ENCODE results near the gene SRXN1. TPM values are rescaled to one million over a fixed set of nuclear protein-coding genes. Genes with fewer than 3 reads are reported as not detected.

Gene SRXN1
- total and polyA plus RNA-seq, 4 experiments from 2014 or later, result 6.9 to 17.2 (median 8.9) TPM

GRCh38 chr20:621125-621756, 31.8 kb downstream of the SRXN1 start:
- no peaks in the 10 kb centered on the region for H3K36me3 ChIP-seq (ENCODE audit: insufficient read depth, low read length)
- H3K4me1 ChIP-seq (ENCODE audit: insufficient read depth, low read length), result no peaks in the 10 kb centered on the region
- Mint-ChIP-seq H3K9me3 (peaks cover 2 to 21% (median 11%) of the 10 kb centered on the region in 8 donors), H3K27me3 (peaks cover 30 to 61% of the 10 kb centered on the region in 2 donors), H3K4me3 (no peak overlapping the region), H3K4me1 (no peaks in the 10 kb centered on the region), H3K36me3 (no peaks in the 10 kb centered on the region), H3K27ac (no peak overlapping the region)
- no peak overlapping the region for H3K4me3 ChIP-seq (ENCODE audit: low read length in 2 of 2)
- ChIA-PET CTCF (ENCODE audit: partially characterized antibody) (no interaction called here), POLR2A (ENCODE audit: partially characterized antibody) (no interaction called here)
- no peak overlapping the region for H3K27ac ChIP-seq (ENCODE audit: low read depth, low read length)
- no peaks in the 10 kb centered on the region for H3K9me3 ChIP-seq (ENCODE audit: control insufficient read depth in 1 of 2, low read length in 2 of 2)
- no peak for DNase-seq
- H3K27me3 ChIP-seq (ENCODE audit: insufficient read depth, low read length), result no peaks in the 10 kb centered on the region
- intact Hi-C loops (cut with micrococcal nuclease), result no loop called here

- Mint-ChIP-seq H3K9me3 (peaks cover 2 to 21% (median 9%) of the 10 kb centered on the region in 8 donors), H3K36me3 (no peaks in the 10 kb centered on the region), H3K27me3 (peaks cover 26 to 62% of the 10 kb centered on the region in 2 donors), H3K27ac (no peak overlapping the region), H3K4me1 (no peaks in the 10 kb centered on the region), H3K4me3 (no peak overlapping the region)
- Histone ChIP-seq H3K9me3 (ENCODE audit: control insufficient read depth in 1 of 2, low read length in 2 of 2) (no peaks in the 10 kb centered on the region), H3K4me1 (ENCODE audit: insufficient read depth, low read length) (no peaks in the 10 kb centered on the region), H3K4me3 (ENCODE audit: low read length in 2 of 2) (no peak overlapping the region), H3K27me3 (ENCODE audit: insufficient read depth, low read length) (no peaks in the 10 kb centered on the region), H3K27ac (ENCODE audit: low read depth, low read length) (no peak overlapping the region), H3K36me3 (ENCODE audit: insufficient read depth, low read length) (no peaks in the 10 kb centered on the region)
- ChIA-PET CTCF (ENCODE audit: partially characterized antibody) (no interaction called here), POLR2A (ENCODE audit: partially characterized antibody) (no interaction called here)
- intact Hi-C loops (cut with micrococcal nuclease), result no loop called here
- no peak for DNase-seq
Measured at GRCh38 chr20:620246-620645, 32.8 kb downstream of the SRXN1 start.

GRCh38 chr20:618980-619379, 34.0 kb downstream of the SRXN1 start:
- no peak overlapping the region for H3K4me3 ChIP-seq (ENCODE audit: low read length in 2 of 2)
- no peaks in the 10 kb centered on the region for H3K4me1 ChIP-seq (ENCODE audit: insufficient read depth, low read length)
- H3K4me1 Mint-ChIP-seq, result no peaks in the 10 kb centered on the region
- H3K9me3 Mint-ChIP-seq, result peaks cover 0 to 17% (median 9%) of the 10 kb centered on the region in 8 donors
- ChIA-PET CTCF (ENCODE audit: partially characterized antibody) (no interaction called here), POLR2A (ENCODE audit: partially characterized antibody) (no interaction called here)
- no peak for DNase-seq
- peaks cover 33 to 62% of the 10 kb centered on the region in 2 donors for H3K27me3 Mint-ChIP-seq
- H3K27ac ChIP-seq (ENCODE audit: low read depth, low read length), result no peak overlapping the region
- no peaks in the 10 kb centered on the region for H3K9me3 ChIP-seq (ENCODE audit: control insufficient read depth in 1 of 2, low read length in 2 of 2)
- no peak overlapping the region for H3K4me3 Mint-ChIP-seq
- no peaks in the 10 kb centered on the region for H3K36me3 ChIP-seq (ENCODE audit: insufficient read depth, low read length)
- H3K27ac Mint-ChIP-seq, result no peak overlapping the region
- intact Hi-C loops (cut with micrococcal nuclease), result no loop called here
- no peaks in the 10 kb centered on the region for H3K36me3 Mint-ChIP-seq
- no peaks in the 10 kb centered on the region for H3K27me3 ChIP-seq (ENCODE audit: insufficient read depth, low read length)

- Histone ChIP-seq H3K4me3 (ENCODE audit: low read length in 2 of 2) (no peak overlapping the region), H3K9me3 (ENCODE audit: control insufficient read depth in 1 of 2, low read length in 2 of 2) (no peaks in the 10 kb centered on the region), H3K27me3 (ENCODE audit: insufficient read depth, low read length) (peaks cover under 1% of the 10 kb centered on the region), H3K36me3 (ENCODE audit: insufficient read depth, low read length) (no peaks in the 10 kb centered on the region), H3K4me1 (ENCODE audit: insufficient read depth, low read length) (no peaks in the 10 kb centered on the region), H3K27ac (ENCODE audit: low read depth, low read length) (no peak overlapping the region)
- DNase-seq, result no peak
- peak overlapping the region in 1 of 7 donors; percentile 22 for H3K27ac Mint-ChIP-seq
- H3K4me3 Mint-ChIP-seq, result no peak overlapping the region
- H3K27me3 Mint-ChIP-seq, result peaks cover 41 to 61% of the 10 kb centered on the region in 2 donors
- no peaks in the 10 kb centered on the region for H3K4me1 Mint-ChIP-seq
- no peaks in the 10 kb centered on the region for H3K36me3 Mint-ChIP-seq
- ChIA-PET CTCF (ENCODE audit: partially characterized antibody) (interaction anchor here (1.0 kb wide), 2 partner anchors 27 to 55 kb away, joined by 3 read pairs; no protein-coding TSS in a partner anchor), POLR2A (ENCODE audit: partially characterized antibody) (no interaction called here)
- H3K9me3 Mint-ChIP-seq, result peaks cover 0 to 17% (median 9%) of the 10 kb centered on the region in 8 donors
- intact Hi-C loops (cut with micrococcal nuclease), result no loop called here
Measured at GRCh38 chr20:617934-618690, 34.9 kb downstream of the SRXN1 start.

GRCh38 chr20:615514-615913, 37.5 kb downstream of the SRXN1 start:
- H3K27ac Mint-ChIP-seq, result no peak overlapping the region
- peaks cover 2 to 15% (median 8%) of the 10 kb centered on the region in 4 donors for H3K4me1 Mint-ChIP-seq
- H3K36me3 Mint-ChIP-seq, result no peaks in the 10 kb centered on the region
- H3K4me3 ChIP-seq (ENCODE audit: low read length in 2 of 2), result no peak overlapping the region
- ChIA-PET POLR2A (ENCODE audit: partially characterized antibody) (no interaction called here), CTCF (ENCODE audit: partially characterized antibody) (no interaction called here)
- no peak overlapping the region for H3K27ac ChIP-seq (ENCODE audit: low read depth, low read length)
- DNase-seq, result no peak
- no peaks in the 10 kb centered on the region for H3K4me1 ChIP-seq (ENCODE audit: insufficient read depth, low read length)
- H3K27me3 Mint-ChIP-seq, result peaks cover 59 to 64% of the 10 kb centered on the region in 2 donors
- no peaks in the 10 kb centered on the region for H3K9me3 ChIP-seq (ENCODE audit: control insufficient read depth in 1 of 2, low read length in 2 of 2)
- no peak overlapping the region for H3K4me3 Mint-ChIP-seq
- intact Hi-C loops (cut with micrococcal nuclease), result no loop called here
- peaks cover 12% of the 10 kb centered on the region for H3K27me3 ChIP-seq (ENCODE audit: insufficient read depth, low read length)
- peaks cover 0 to 17% (median 9%) of the 10 kb centered on the region in 8 donors for H3K9me3 Mint-ChIP-seq
- no peaks in the 10 kb centered on the region for H3K36me3 ChIP-seq (ENCODE audit: insufficient read depth, low read length)

GRCh38 chr20:611843-612185, 41.2 kb downstream of the SRXN1 start:
- no peaks in the 10 kb centered on the region for H3K36me3 ChIP-seq (ENCODE audit: insufficient read depth, low read length)
- Mint-ChIP-seq H3K27ac (no peak overlapping the region), H3K9me3 (peaks cover 0 to 2% (median 0%) of the 10 kb centered on the region in 8 donors), H3K36me3 (no peaks in the 10 kb centered on the region), H3K4me1 (peaks cover 4 to 16% (median 8%) of the 10 kb centered on the region in 4 donors), H3K4me3 (peak overlapping the region in 3 of 8 donors; percentile 44 to 75 (median 56)), H3K27me3 (peaks cover 58 to 59% of the 10 kb centered on the region in 2 donors)
- DNase-seq, result no peak
- intact Hi-C loops (cut with micrococcal nuclease), result no loop called here
- H3K4me1 ChIP-seq (ENCODE audit: insufficient read depth, low read length), result no peaks in the 10 kb centered on the region
- POLR2A ChIA-PET (ENCODE audit: partially characterized antibody), result no interaction called here
- no peak overlapping the region for H3K4me3 ChIP-seq (ENCODE audit: low read length in 2 of 2)
- no peak overlapping the region for H3K27ac ChIP-seq (ENCODE audit: low read depth, low read length)
- CTCF ChIA-PET (ENCODE audit: partially characterized antibody), result no interaction called here
- peaks cover 12% of the 10 kb centered on the region for H3K27me3 ChIP-seq (ENCODE audit: insufficient read depth, low read length)
- no peaks in the 10 kb centered on the region for H3K9me3 ChIP-seq (ENCODE audit: control insufficient read depth in 1 of 2, low read length in 2 of 2)

- no peak overlapping the region for H3K27ac Mint-ChIP-seq
- CTCF ChIA-PET (ENCODE audit: partially characterized antibody), result no interaction called here
- Histone ChIP-seq H3K27ac (ENCODE audit: low read depth, low read length) (no peak overlapping the region), H3K27me3 (ENCODE audit: insufficient read depth, low read length) (peaks cover 12% of the 10 kb centered on the region), H3K36me3 (ENCODE audit: insufficient read depth, low read length) (no peaks in the 10 kb centered on the region), H3K4me3 (ENCODE audit: low read length in 2 of 2) (no peak overlapping the region), H3K4me1 (ENCODE audit: insufficient read depth, low read length) (no peaks in the 10 kb centered on the region), H3K9me3 (ENCODE audit: control insufficient read depth in 1 of 2, low read length in 2 of 2) (no peaks in the 10 kb centered on the region)
- H3K27me3 Mint-ChIP-seq, result peaks cover 55 to 56% of the 10 kb centered on the region in 2 donors
- H3K9me3 Mint-ChIP-seq, result no peaks in the 10 kb centered on the region
- DNase-seq, result no peak
- POLR2A ChIA-PET (ENCODE audit: partially characterized antibody), result no interaction called here
- intact Hi-C loops (cut with micrococcal nuclease), result no loop called here
- peak overlapping the region in 5 of 8 donors; percentile 8 to 69 (median 45) for H3K4me3 Mint-ChIP-seq
- H3K4me1 Mint-ChIP-seq, result peaks cover 4 to 16% (median 8%) of the 10 kb centered on the region in 4 donors
- no peaks in the 10 kb centered on the region for H3K36me3 Mint-ChIP-seq
Measured at GRCh38 chr20:611047-611842, 41.8 kb downstream of the SRXN1 start.

All from CD4-positive, alpha-beta memory T cell (primary cell).